K562 (cell line): Measurements from ENCODE around the gene OSCP1. TPM values are rescaled to one million over a fixed set of nuclear protein-coding genes. Genes with fewer than 3 reads are reported as not detected.

Experiments used
- HIVEP1 ChIP-seq: fragments of 250-450 bp; sonication (Bioruptor Pico); IDR thresholded peaks from 2 replicates; pipeline ENCODE4 v1.4.0; 2020; ENCODE audit warnings: mild to moderate bottlenecking
- SRF ChIP-seq, 2 experiments: fragments of 250-450, 450-650 bp in 1 of 2; sonication (Bioruptor Pico) in 1 of 2; sonication (generic) in 1 of 2; formaldehyde crosslinking; IDR thresholded peaks; 2 replicates each; pipeline versions ENCODE4 v1.5.0 to v1.5.1; 2020 to 2022; ENCODE audit warnings: mild to moderate bottlenecking in 1 of 2, missing genetic modification reagents in 1 of 2
- TBP ChIP-seq: optimal IDR thresholded peaks from 2 replicates; pipeline ENCODE3; 2011; ENCODE audit warnings: low read depth, low read length, improper control_type of control experiment
- ZNF133 ChIP-seq: fragments of 250-450 bp; sonication (Bioruptor Pico); IDR thresholded peaks from 2 replicates; pipeline ENCODE4 v1.4.0; 2020; ENCODE audit warnings: mild to moderate bottlenecking
- polyA plus RNA-seq, 8 experiments: library from polyadenylated mRNA; depleted of rRNA in 4 of 8; stranded (reverse) in 5 of 8; unstranded in 3 of 8; fragments of >200 nt; fragmentation: Nextera tagmentation in 2 of 8; fragmentation: Illumina TruSeq in 1 of 8; extraction: Ambion mirVana in 2 of 8; extraction: Trizol in 1 of 8; gene quantifications; 2 replicates each; pipeline versions ENCODE4 v1.2.1 to v1.2.3, GENCODE V29; 2011 to 2014; ENCODE audit warnings: inconsistent platforms in 1 of 8, missing spikeins in 1 of 8
- total RNA-seq, 7 experiments: library from RNA; depleted of rRNA in 6 of 7; stranded (reverse); fragments of >200 nt in 6 of 7; fragmentation: Illumina TruSeq in 2 of 7; extraction: Trizol in 2 of 7; gene quantifications; 2 replicates each; pipeline versions ENCODE4 v1.2.1 to v1.2.3, GENCODE V29; 2011 to 2021; ENCODE audit warnings: low replicate concordance in 1 of 7
- TF ChIP-seq, protein P1 (sequence below): fragments of 200-600 bp; sonication (generic); IDR thresholded peaks from one replicate; pipeline ENCODE4 v1.6.1; 2012; ENCODE audit warnings: mild to moderate bottlenecking, low read depth, low read length, inconsistent platforms
- TF ChIP-seq, protein P2 (sequence below): IDR thresholded peaks from 2 replicates; pipeline ENCODE4 v1.6.1; 2011; ENCODE audit not compliant: insufficient read length; ENCODE audit errors: extremely low read depth
- TF ChIP-seq, protein P3 (sequence below): sonication (generic); formaldehyde crosslinking; IDR thresholded peaks from 2 replicates; pipeline ENCODE4 v1.8.0; 2022; ENCODE audit warnings: mild to moderate bottlenecking, missing genetic modification reagents

OSCP1 gene
- total and polyA plus RNA-seq, 9 of the 15 experiments (the other 6 are each of a cell fraction or from before 2014, with no cell fraction given): 0.15 to 0.40 (median 0.33) TPM; not detected in 5

DNA sequence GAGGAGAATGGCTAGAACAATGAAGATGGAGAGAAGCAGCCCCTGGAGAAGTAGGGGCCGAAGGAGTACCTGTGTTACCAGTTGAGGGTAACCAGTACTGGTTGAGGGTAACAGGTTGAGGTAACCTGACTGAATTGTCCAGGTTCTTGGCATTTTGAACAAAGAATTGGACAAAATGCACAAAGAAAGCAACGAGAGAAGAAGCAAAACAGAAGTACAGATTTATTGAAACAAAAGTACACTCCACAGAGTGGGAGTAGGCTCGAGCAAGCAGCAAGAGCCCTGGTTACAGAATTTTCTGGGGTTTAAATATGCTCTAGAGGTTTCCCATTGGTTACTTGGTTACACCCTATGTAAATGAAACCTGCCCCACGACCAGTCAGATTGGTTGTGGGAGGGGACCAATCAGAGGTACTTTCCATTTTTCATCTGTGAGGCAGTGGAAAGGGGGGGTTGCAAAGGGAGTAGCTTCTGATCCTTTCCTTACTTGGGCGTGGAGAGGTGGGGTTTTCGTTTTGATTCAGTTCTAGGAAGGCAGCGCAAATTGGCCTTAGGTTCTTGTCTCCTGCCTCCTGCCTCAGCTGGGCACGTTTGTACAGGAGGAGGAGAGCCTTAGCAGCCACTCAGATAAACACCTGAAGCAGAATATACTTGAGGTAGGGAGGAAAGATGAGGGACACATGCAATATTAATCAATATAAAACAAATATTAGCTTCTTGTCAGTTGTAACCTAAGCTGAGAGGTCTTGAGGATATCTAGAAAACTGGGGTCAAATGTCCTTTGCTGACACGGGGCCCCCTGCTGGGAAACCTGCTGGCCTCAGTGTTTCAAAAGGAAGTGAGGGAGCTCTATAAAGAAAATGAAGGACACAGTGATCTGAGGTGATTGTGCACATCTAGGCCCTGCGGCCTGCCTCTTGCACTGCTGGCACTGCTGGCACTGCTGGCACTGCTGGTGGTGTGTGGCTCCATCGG is 38.3 kb downstream of the OSCP1 start (continued):
- TF ChIP-seq SRF (CRISPR knock-in tag; IDR thresholded peaks at IDR 0.05): peak in 1 of 2 experiments; percentile 88; a peak in 2 of 4 replicates
- TF ChIP-seq, protein P1, sequence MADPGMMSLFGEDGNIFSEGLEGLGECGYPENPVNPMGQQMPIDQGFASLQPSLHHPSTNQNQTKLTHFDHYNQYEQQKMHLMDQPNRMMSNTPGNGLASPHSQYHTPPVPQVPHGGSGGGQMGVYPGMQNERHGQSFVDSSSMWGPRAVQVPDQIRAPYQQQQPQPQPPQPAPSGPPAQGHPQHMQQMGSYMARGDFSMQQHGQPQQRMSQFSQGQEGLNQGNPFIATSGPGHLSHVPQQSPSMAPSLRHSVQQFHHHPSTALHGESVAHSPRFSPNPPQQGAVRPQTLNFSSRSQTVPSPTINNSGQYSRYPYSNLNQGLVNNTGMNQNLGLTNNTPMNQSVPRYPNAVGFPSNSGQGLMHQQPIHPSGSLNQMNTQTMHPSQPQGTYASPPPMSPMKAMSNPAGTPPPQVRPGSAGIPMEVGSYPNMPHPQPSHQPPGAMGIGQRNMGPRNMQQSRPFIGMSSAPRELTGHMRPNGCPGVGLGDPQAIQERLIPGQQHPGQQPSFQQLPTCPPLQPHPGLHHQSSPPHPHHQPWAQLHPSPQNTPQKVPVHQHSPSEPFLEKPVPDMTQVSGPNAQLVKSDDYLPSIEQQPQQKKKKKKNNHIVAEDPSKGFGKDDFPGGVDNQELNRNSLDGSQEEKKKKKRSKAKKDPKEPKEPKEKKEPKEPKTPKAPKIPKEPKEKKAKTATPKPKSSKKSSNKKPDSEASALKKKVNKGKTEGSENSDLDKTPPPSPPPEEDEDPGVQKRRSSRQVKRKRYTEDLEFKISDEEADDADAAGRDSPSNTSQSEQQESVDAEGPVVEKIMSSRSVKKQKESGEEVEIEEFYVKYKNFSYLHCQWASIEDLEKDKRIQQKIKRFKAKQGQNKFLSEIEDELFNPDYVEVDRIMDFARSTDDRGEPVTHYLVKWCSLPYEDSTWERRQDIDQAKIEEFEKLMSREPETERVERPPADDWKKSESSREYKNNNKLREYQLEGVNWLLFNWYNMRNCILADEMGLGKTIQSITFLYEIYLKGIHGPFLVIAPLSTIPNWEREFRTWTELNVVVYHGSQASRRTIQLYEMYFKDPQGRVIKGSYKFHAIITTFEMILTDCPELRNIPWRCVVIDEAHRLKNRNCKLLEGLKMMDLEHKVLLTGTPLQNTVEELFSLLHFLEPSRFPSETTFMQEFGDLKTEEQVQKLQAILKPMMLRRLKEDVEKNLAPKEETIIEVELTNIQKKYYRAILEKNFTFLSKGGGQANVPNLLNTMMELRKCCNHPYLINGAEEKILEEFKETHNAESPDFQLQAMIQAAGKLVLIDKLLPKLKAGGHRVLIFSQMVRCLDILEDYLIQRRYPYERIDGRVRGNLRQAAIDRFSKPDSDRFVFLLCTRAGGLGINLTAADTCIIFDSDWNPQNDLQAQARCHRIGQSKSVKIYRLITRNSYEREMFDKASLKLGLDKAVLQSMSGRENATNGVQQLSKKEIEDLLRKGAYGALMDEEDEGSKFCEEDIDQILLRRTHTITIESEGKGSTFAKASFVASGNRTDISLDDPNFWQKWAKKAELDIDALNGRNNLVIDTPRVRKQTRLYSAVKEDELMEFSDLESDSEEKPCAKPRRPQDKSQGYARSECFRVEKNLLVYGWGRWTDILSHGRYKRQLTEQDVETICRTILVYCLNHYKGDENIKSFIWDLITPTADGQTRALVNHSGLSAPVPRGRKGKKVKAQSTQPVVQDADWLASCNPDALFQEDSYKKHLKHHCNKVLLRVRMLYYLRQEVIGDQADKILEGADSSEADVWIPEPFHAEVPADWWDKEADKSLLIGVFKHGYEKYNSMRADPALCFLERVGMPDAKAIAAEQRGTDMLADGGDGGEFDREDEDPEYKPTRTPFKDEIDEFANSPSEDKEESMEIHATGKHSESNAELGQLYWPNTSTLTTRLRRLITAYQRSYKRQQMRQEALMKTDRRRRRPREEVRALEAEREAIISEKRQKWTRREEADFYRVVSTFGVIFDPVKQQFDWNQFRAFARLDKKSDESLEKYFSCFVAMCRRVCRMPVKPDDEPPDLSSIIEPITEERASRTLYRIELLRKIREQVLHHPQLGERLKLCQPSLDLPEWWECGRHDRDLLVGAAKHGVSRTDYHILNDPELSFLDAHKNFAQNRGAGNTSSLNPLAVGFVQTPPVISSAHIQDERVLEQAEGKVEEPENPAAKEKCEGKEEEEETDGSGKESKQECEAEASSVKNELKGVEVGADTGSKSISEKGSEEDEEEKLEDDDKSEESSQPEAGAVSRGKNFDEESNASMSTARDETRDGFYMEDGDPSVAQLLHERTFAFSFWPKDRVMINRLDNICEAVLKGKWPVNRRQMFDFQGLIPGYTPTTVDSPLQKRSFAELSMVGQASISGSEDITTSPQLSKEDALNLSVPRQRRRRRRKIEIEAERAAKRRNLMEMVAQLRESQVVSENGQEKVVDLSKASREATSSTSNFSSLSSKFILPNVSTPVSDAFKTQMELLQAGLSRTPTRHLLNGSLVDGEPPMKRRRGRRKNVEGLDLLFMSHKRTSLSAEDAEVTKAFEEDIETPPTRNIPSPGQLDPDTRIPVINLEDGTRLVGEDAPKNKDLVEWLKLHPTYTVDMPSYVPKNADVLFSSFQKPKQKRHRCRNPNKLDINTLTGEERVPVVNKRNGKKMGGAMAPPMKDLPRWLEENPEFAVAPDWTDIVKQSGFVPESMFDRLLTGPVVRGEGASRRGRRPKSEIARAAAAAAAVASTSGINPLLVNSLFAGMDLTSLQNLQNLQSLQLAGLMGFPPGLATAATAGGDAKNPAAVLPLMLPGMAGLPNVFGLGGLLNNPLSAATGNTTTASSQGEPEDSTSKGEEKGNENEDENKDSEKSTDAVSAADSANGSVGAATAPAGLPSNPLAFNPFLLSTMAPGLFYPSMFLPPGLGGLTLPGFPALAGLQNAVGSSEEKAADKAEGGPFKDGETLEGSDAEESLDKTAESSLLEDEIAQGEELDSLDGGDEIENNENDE: no peak
- TF ChIP-seq, protein P2, sequence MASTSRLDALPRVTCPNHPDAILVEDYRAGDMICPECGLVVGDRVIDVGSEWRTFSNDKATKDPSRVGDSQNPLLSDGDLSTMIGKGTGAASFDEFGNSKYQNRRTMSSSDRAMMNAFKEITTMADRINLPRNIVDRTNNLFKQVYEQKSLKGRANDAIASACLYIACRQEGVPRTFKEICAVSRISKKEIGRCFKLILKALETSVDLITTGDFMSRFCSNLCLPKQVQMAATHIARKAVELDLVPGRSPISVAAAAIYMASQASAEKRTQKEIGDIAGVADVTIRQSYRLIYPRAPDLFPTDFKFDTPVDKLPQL: no peak
- TF ChIP-seq HIVEP1 (CRISPR knock-in tag): no peak
- TF ChIP-seq ZNF133: no peak
- TF ChIP-seq TBP: peak; percentile 49
- TF ChIP-seq, protein P3, sequence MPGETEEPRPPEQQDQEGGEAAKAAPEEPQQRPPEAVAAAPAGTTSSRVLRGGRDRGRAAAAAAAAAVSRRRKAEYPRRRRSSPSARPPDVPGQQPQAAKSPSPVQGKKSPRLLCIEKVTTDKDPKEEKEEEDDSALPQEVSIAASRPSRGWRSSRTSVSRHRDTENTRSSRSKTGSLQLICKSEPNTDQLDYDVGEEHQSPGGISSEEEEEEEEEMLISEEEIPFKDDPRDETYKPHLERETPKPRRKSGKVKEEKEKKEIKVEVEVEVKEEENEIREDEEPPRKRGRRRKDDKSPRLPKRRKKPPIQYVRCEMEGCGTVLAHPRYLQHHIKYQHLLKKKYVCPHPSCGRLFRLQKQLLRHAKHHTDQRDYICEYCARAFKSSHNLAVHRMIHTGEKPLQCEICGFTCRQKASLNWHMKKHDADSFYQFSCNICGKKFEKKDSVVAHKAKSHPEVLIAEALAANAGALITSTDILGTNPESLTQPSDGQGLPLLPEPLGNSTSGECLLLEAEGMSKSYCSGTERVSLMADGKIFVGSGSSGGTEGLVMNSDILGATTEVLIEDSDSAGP: no peak
